Measurements from ENCODE around the gene GNAS-AS1. TPM values are rescaled to one million over a fixed set of nuclear protein-coding genes. Genes with fewer than 3 reads are reported as not detected.

GNAS-AS1 gene
- total and polyA plus RNA-seq, 10 of the 15 experiments (the other 5 are each of a cell fraction or from before 2014, with no cell fraction given), result 0.06 to 2.7 (median 1.2) TPM

DNA sequence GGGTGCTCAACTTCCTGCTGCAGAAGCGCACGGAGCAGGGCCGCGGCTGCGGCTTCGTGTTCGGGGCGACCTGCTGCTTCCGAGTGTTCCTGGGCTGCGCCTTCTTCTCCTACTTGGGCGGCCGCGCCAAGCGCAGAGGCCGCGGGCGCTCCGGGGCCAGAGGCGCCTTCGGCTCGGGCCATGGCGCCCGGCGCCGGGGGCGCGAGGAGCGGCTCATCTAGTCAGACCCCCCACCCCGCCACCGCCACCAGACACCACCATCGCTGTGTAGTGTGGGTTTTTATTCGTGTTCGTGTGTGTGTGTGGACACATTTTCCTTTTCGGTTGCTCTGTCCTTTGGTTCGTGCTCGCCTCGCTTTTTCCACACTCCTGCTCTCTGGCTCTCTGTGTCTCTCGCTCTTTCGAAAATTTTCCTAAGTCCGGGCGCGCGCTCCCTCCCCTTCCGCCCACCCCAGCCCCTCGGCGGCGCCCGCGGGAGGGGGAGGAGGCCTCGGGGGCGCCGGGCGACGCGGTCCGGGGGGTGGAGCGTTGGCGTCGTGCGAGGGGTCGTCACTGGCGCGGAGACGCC, 39.9 kb upstream of the GNAS-AS1 start (continued):
- TF ChIP-seq, protein P1, sequence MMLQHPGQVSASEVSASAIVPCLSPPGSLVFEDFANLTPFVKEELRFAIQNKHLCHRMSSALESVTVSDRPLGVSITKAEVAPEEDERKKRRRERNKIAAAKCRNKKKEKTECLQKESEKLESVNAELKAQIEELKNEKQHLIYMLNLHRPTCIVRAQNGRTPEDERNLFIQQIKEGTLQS (IDR thresholded peaks at IDR 0.05; ENCODE audit: borderline replicate concordance, extremely low read depth, low read depth, low read length), result no peak
- TF ChIP-seq, protein P2, sequence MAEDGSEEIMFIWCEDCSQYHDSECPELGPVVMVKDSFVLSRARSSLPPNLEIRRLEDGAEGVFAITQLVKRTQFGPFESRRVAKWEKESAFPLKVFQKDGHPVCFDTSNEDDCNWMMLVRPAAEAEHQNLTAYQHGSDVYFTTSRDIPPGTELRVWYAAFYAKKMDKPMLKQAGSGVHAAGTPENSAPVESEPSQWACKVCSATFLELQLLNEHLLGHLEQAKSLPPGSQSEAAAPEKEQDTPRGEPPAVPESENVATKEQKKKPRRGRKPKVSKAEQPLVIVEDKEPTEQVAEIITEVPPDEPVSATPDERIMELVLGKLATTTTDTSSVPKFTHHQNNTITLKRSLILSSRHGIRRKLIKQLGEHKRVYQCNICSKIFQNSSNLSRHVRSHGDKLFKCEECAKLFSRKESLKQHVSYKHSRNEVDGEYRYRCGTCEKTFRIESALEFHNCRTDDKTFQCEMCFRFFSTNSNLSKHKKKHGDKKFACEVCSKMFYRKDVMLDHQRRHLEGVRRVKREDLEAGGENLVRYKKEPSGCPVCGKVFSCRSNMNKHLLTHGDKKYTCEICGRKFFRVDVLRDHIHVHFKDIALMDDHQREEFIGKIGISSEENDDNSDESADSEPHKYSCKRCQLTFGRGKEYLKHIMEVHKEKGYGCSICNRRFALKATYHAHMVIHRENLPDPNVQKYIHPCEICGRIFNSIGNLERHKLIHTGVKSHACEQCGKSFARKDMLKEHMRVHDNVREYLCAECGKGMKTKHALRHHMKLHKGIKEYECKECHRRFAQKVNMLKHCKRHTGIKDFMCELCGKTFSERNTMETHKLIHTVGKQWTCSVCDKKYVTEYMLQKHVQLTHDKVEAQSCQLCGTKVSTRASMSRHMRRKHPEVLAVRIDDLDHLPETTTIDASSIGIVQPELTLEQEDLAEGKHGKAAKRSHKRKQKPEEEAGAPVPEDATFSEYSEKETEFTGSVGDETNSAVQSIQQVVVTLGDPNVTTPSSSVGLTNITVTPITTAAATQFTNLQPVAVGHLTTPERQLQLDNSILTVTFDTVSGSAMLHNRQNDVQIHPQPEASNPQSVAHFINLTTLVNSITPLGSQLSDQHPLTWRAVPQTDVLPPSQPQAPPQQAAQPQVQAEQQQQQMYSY (CRISPR knock-in tag; IDR thresholded peaks at IDR 0.05), result no peak
- peak; percentile 76 for TF ChIP-seq IKZF1 (conservative IDR thresholded peaks at IDR 0.05)
- TF ChIP-seq, protein P3, sequence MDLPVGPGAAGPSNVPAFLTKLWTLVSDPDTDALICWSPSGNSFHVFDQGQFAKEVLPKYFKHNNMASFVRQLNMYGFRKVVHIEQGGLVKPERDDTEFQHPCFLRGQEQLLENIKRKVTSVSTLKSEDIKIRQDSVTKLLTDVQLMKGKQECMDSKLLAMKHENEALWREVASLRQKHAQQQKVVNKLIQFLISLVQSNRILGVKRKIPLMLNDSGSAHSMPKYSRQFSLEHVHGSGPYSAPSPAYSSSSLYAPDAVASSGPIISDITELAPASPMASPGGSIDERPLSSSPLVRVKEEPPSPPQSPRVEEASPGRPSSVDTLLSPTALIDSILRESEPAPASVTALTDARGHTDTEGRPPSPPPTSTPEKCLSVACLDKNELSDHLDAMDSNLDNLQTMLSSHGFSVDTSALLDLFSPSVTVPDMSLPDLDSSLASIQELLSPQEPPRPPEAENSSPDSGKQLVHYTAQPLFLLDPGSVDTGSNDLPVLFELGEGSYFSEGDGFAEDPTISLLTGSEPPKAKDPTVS (IDR thresholded peaks at IDR 0.05; ENCODE audit: low read depth, low read length), result no peak
- TF ChIP-seq RBBP5 (conservative IDR thresholded peaks at IDR 0.05), result no peak
- TF ChIP-seq CREM (IDR thresholded peaks at IDR 0.05; ENCODE audit: low read depth), result no peak
- no peak for TF ChIP-seq RAD21 (IDR thresholded peaks at IDR 0.05; ENCODE audit: insufficient read depth, low read depth, low read length)
- no peak for TF ChIP-seq FOXK2 (IDR thresholded peaks at IDR 0.05)
- no peak for TF ChIP-seq SREBF2 (IDR thresholded peaks at IDR 0.05; ENCODE audit: low read length)
- no peak for TF ChIP-seq SMC3 (IDR thresholded peaks at IDR 0.05; ENCODE audit: borderline replicate concordance, low read length)
- no peak for TF ChIP-seq ETV6 (conservative IDR thresholded peaks at IDR 0.05 in 1 of 2, IDR thresholded peaks at IDR 0.05 in 1 of 2; ENCODE audit: borderline replicate concordance in 1 of 2, low read depth in 1 of 2)
- TF ChIP-seq KAT2A (conservative IDR thresholded peaks at IDR 0.05; ENCODE audit: control insufficient read depth, low read depth, low read length), result no peak
- no peak for TF ChIP-seq ZNF24 (IDR thresholded peaks at IDR 0.05)
- 0 out of 2 replicates have a peak, but pooled peaks have one; percentile 36 for TF ChIP-seq WRNIP1 (IDR thresholded peaks at IDR 0.05; ENCODE audit: borderline replicate concordance, low read depth, low read length)
- no peak for TF ChIP-seq ASH2L (IDR thresholded peaks at IDR 0.05; ENCODE audit: borderline replicate concordance, low read depth)
- TF ChIP-seq TARDBP (IDR thresholded peaks at IDR 0.05; ENCODE audit: borderline replicate concordance), result peak; percentile 58; the same call in 1 of the 2 replicates
- TF ChIP-seq BRCA1 (IDR thresholded peaks at IDR 0.05; ENCODE audit: low read depth, low read length), result no peak
- TF ChIP-seq RFX5 (IDR thresholded peaks at IDR 0.05; ENCODE audit: low read depth, low read length), result no peak
- no peak for TF ChIP-seq PAX5 (IDR thresholded peaks at IDR 0.05; ENCODE audit: borderline replicate concordance, low read depth, low read length)
- TF ChIP-seq TCF3 (IDR thresholded peaks at IDR 0.05; ENCODE audit: borderline replicate concordance, insufficient read depth, low read depth, low read length), result no peak
- TF ChIP-seq EZH2 (IDR thresholded peaks at IDR 0.05; ENCODE audit: borderline replicate concordance, control insufficient read depth, low read depth, low read length), result no peak
- TF ChIP-seq, protein P4, sequence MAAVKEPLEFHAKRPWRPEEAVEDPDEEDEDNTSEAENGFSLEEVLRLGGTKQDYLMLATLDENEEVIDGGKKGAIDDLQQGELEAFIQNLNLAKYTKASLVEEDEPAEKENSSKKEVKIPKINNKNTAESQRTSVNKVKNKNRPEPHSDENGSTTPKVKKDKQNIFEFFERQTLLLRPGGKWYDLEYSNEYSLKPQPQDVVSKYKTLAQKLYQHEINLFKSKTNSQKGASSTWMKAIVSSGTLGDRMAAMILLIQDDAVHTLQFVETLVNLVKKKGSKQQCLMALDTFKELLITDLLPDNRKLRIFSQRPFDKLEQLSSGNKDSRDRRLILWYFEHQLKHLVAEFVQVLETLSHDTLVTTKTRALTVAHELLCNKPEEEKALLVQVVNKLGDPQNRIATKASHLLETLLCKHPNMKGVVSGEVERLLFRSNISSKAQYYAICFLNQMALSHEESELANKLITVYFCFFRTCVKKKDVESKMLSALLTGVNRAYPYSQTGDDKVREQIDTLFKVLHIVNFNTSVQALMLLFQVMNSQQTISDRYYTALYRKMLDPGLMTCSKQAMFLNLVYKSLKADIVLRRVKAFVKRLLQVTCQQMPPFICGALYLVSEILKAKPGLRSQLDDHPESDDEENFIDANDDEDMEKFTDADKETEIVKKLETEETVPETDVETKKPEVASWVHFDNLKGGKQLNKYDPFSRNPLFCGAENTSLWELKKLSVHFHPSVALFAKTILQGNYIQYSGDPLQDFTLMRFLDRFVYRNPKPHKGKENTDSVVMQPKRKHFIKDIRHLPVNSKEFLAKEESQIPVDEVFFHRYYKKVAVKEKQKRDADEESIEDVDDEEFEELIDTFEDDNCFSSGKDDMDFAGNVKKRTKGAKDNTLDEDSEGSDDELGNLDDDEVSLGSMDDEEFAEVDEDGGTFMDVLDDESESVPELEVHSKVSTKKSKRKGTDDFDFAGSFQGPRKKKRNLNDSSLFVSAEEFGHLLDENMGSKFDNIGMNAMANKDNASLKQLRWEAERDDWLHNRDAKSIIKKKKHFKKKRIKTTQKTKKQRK (IDR thresholded peaks at IDR 0.05; ENCODE audit: low read depth, low read length), result no peak
